Activated CD8-positive, alpha-beta memory T cell treated with anti-CD3 and anti-CD28 coated beads, Interleukin-2, amount 50 U/mL, for 24 hours (primary cell): ENCODE results near the gene TNFRSF21.
"Not testable (repeated sequence)": the region's sequence is repeated elsewhere in the genome, so short reads cannot be mapped to it uniquely, and the experiment has no call there.

Experiments used
- DNase-seq: peaks from one replicate; pipeline ENCODE4 v3.0.0-alpha.2; 2020; ENCODE audit errors: extremely low read depth

Gene TNFRSF21

GRCh38 chr6:47223251-47223650 is 86.5 kb downstream of the TNFRSF21 start:
- DNase-seq, result not testable (repeated sequence)

- no peak for DNase-seq
Measured at GRCh38 chr6:47221565-47221964, 88.1 kb downstream of the TNFRSF21 start.

- no peak for DNase-seq
Measured at GRCh38 chr6:47209632-47210031, 100.1 kb downstream of the TNFRSF21 start.

GRCh38 chr6:47207261-47207660 is 102.4 kb downstream of the TNFRSF21 start:
- DNase-seq, result no peak

GRCh38 chr6:47206626-47207025 is 103.1 kb downstream of the TNFRSF21 start:
- no peak for DNase-seq

GRCh38 chr6:47203938-47204611 is 105.6 kb downstream of the TNFRSF21 start:
- DNase-seq, result no peak

- no peak for DNase-seq
Measured at GRCh38 chr6:47203266-47203937, 106.3 kb downstream of the TNFRSF21 start.

- no peak for DNase-seq
Measured at GRCh38 chr6:47202644-47203205, 107.0 kb downstream of the TNFRSF21 start.

- no peak for DNase-seq
Measured at GRCh38 chr6:47200536-47201334, 109.0 kb downstream of the TNFRSF21 start.

- DNase-seq, result no peak
Measured at GRCh38 chr6:47197682-47198640, 111.7 kb downstream of the TNFRSF21 start.

- no peak for DNase-seq
Measured at GRCh38 chr6:47196113-47196512, 113.6 kb downstream of the TNFRSF21 start.

GRCh38 chr6:47195011-47195650 is 114.6 kb downstream of the TNFRSF21 start:
- DNase-seq, result no peak

- DNase-seq, result no peak
Measured at GRCh38 chr6:47188588-47189021, 121.1 kb downstream of the TNFRSF21 start.

- no peak for DNase-seq
Measured at GRCh38 chr6:47187893-47188587, 121.7 kb downstream of the TNFRSF21 start.

GRCh38 chr6:47187113-47187512 is 122.6 kb downstream of the TNFRSF21 start:
- no peak for DNase-seq

GRCh38 chr6:47182291-47182957 is 127.3 kb downstream of the TNFRSF21 start:
- no peak for DNase-seq

- no peak for DNase-seq
Measured at GRCh38 chr6:47181681-47182080, 128.0 kb downstream of the TNFRSF21 start.
